ENCODE data around the gene PHLDB2.

Gene PHLDB2

GRCh38 chr3:111852540-111852939, 6.5 kb upstream of the PHLDB2 start:
- DNase-seq, result no peak

- DNase-seq, result no peak
Observed at GRCh38 chr3:111853068-111853467, 6.0 kb upstream of the PHLDB2 start.

- DNase-seq, result no peak
Observed at GRCh38 chr3:111854990-111855389, 4.1 kb upstream of the PHLDB2 start.

GRCh38 chr3:111856501-111856900, 2.6 kb upstream of the PHLDB2 start:
- DNase-seq, result no peak

GRCh38 chr3:111857474-111857873, 1.6 kb upstream of the PHLDB2 start:
- DNase-seq, result no peak

- DNase-seq, result no peak
Observed at GRCh38 chr3:111858642-111859041, 423 bp upstream of the PHLDB2 start.

GRCh38 chr3:111859974-111860859, 1.2 kb downstream of the PHLDB2 start:
- DNase-seq, result peak; percentile 63 to 66

GRCh38 chr3:111861391-111861790, 2.3 kb downstream of the PHLDB2 start:
- no peak for DNase-seq

GRCh38 chr3:111862415-111862814, 3.4 kb downstream of the PHLDB2 start:
- DNase-seq, result no peak

- no peak for DNase-seq
Observed at GRCh38 chr3:111862974-111863373, 3.9 kb downstream of the PHLDB2 start.

- DNase-seq, result no peak
Observed at GRCh38 chr3:111863942-111864694, 5.1 kb downstream of the PHLDB2 start.

GRCh38 chr3:111864821-111865656, 6.0 kb downstream of the PHLDB2 start:
- DNase-seq, result no peak

- DNase-seq, result no peak
Observed at GRCh38 chr3:111867889-111868426, 8.9 kb downstream of the PHLDB2 start.

GRCh38 chr3:111870620-111871019, 11.6 kb downstream of the PHLDB2 start:
- DNase-seq, result no peak

GRCh38 chr3:111871809-111872623, 13.0 kb downstream of the PHLDB2 start:
- DNase-seq, result no peak

- no peak for DNase-seq
Observed at GRCh38 chr3:111872979-111873378, 13.9 kb downstream of the PHLDB2 start.

- no peak for DNase-seq
Observed at GRCh38 chr3:111874177-111874820, 15.2 kb downstream of the PHLDB2 start.

- no peak for DNase-seq
Observed at GRCh38 chr3:111881480-111881879, 22.4 kb downstream of the PHLDB2 start.

- no peak for DNase-seq
Observed at GRCh38 chr3:111882194-111882593, 23.1 kb downstream of the PHLDB2 start.

GRCh38 chr3:111882799-111883198, 23.7 kb downstream of the PHLDB2 start:
- DNase-seq, result no peak

GRCh38 chr3:111884411-111885018, 25.4 kb downstream of the PHLDB2 start:
- no peak for DNase-seq
